ENCODE results near the gene TP53BP1.
A peak's percentile ranks its signal among the peaks of the same experiment; 100 is the strongest.
"Not testable (repeated sequence)": the region's sequence is repeated elsewhere in the genome, so short reads cannot be mapped to it uniquely, and the experiment has no call there.

Gene TP53BP1, protein sequence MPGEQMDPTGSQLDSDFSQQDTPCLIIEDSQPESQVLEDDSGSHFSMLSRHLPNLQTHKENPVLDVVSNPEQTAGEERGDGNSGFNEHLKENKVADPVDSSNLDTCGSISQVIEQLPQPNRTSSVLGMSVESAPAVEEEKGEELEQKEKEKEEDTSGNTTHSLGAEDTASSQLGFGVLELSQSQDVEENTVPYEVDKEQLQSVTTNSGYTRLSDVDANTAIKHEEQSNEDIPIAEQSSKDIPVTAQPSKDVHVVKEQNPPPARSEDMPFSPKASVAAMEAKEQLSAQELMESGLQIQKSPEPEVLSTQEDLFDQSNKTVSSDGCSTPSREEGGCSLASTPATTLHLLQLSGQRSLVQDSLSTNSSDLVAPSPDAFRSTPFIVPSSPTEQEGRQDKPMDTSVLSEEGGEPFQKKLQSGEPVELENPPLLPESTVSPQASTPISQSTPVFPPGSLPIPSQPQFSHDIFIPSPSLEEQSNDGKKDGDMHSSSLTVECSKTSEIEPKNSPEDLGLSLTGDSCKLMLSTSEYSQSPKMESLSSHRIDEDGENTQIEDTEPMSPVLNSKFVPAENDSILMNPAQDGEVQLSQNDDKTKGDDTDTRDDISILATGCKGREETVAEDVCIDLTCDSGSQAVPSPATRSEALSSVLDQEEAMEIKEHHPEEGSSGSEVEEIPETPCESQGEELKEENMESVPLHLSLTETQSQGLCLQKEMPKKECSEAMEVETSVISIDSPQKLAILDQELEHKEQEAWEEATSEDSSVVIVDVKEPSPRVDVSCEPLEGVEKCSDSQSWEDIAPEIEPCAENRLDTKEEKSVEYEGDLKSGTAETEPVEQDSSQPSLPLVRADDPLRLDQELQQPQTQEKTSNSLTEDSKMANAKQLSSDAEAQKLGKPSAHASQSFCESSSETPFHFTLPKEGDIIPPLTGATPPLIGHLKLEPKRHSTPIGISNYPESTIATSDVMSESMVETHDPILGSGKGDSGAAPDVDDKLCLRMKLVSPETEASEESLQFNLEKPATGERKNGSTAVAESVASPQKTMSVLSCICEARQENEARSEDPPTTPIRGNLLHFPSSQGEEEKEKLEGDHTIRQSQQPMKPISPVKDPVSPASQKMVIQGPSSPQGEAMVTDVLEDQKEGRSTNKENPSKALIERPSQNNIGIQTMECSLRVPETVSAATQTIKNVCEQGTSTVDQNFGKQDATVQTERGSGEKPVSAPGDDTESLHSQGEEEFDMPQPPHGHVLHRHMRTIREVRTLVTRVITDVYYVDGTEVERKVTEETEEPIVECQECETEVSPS (N-terminal part only)

GRCh38 chr15:43492673-43493601 is at the start of gene TP53BP1:
TP53BP1 (minus strand) TSS chr15:43493156; CDS start chr15:43493043, 113 bp downstream.
- intact Hi-C loops (cut with micrococcal nuclease) = loop anchor here (1.0 kb wide), 1 partner anchor 17 kb away; no protein-coding TSS in a partner anchor
- peak within 1 kb of the TSS; percentile 93 for H3K4me3 Mint-ChIP-seq

DNA sequence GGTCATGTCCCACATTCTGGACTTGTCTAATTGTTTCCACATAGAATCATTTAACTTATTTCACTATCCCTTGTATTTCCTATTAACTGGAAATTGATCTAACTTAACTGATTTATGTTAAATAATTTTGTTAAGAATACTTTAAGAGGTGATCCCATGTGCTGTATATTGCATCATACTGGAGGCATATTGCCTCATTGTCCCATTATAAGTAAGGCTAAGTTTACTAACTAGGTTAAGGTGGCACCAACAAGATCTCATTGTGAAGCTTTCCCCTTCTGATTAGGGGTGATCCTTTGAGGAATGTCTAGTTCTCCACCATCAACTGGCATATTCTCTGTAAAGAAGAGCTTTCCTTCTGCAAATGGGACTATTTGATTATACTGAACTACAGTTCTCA is 48.8 kb upstream of the TP53BP1 start:
- H3K9me3 Mint-ChIP-seq = no peaks in the 10 kb centered on the region
- H3K27me3 Mint-ChIP-seq = no peaks in the 10 kb centered on the region
- H3K27ac Mint-ChIP-seq = no peak overlapping the region
- no peaks in the 10 kb centered on the region for H3K4me1 Mint-ChIP-seq (ENCODE audit: low read depth)
- intact Hi-C loops (cut with micrococcal nuclease) = no loop called here
- peaks cover 8% of the 10 kb centered on the region for H3K36me3 Mint-ChIP-seq (ENCODE audit: low read depth)
- no peak overlapping the region for H3K4me3 Mint-ChIP-seq

More at GRCh38 chr15:43492673-43493601, at the start of gene TP53BP1:
- Mint-ChIP-seq H3K9me3 (no peaks in the 10 kb centered on the region), H3K36me3 (ENCODE audit: low read depth) (peaks cover 22% of the 10 kb centered on the region), H3K27ac (peak within 1 kb of the TSS; percentile 86), H3K27me3 (no peaks in the 10 kb centered on the region), H3K4me1 (ENCODE audit: low read depth) (peaks cover 9% of the 10 kb centered on the region)

- H3K27ac Mint-ChIP-seq = no peak overlapping the region
- peaks cover 26% of the 10 kb centered on the region for H3K36me3 Mint-ChIP-seq (ENCODE audit: low read depth)
- H3K9me3 Mint-ChIP-seq = no peaks in the 10 kb centered on the region
- intact Hi-C loops (cut with micrococcal nuclease) = no loop called here
- no peaks in the 10 kb centered on the region for H3K27me3 Mint-ChIP-seq
- no peak overlapping the region for H3K4me3 Mint-ChIP-seq
- no peaks in the 10 kb centered on the region for H3K4me1 Mint-ChIP-seq (ENCODE audit: low read depth)
These were observed 45.1 kb upstream of the TP53BP1 start for GRCh38 chr15:43538091-43538490.

DNA sequence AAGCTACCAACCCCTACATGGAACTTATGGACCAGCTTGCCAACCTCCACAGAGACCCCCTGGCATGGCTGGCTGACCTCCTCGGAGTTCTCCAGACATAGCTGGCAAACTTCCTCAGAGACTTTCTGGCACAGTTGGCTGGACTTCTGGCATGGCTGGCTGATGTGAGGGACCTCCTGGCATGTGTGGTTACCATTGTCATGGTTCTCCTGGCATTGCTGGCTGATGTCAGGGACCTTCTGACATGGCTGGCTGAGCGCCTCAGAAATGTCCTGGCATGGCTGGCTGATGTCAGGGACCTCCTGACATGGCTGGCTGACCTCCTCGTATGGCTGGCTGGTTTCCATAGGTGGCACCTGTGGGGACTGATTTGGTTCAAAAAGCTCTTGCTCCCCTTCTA is 41.9 kb upstream of the TP53BP1 start:
- H3K4me3 Mint-ChIP-seq = no peak overlapping the region
- no peaks in the 10 kb centered on the region for H3K27me3 Mint-ChIP-seq
- no peaks in the 10 kb centered on the region for H3K4me1 Mint-ChIP-seq (ENCODE audit: low read depth)
- intact Hi-C loops (cut with micrococcal nuclease) = no loop called here
- no peak overlapping the region for H3K27ac Mint-ChIP-seq
- no peaks in the 10 kb centered on the region for H3K9me3 Mint-ChIP-seq
- H3K36me3 Mint-ChIP-seq (ENCODE audit: low read depth) = peaks cover 26% of the 10 kb centered on the region

- H3K27ac Mint-ChIP-seq; intact Hi-C loops (cut with micrococcal nuclease); H3K4me1 Mint-ChIP-seq (ENCODE audit: low read depth); H3K27me3 Mint-ChIP-seq; H3K4me3 Mint-ChIP-seq; H3K9me3 Mint-ChIP-seq: not testable (repeated sequence)
- peaks cover 25% of the 10 kb centered on the region for H3K36me3 Mint-ChIP-seq (ENCODE audit: low read depth)
These were observed 39.9 kb upstream of the TP53BP1 start for GRCh38 chr15:43532826-43533225.

- no peak overlapping the region for H3K27ac Mint-ChIP-seq
- no peaks in the 10 kb centered on the region for H3K9me3 Mint-ChIP-seq
- no peaks in the 10 kb centered on the region for H3K4me1 Mint-ChIP-seq (ENCODE audit: low read depth)
- intact Hi-C loops (cut with micrococcal nuclease) = no loop called here
- H3K36me3 Mint-ChIP-seq (ENCODE audit: low read depth) = peaks cover 19% of the 10 kb centered on the region
- H3K4me3 Mint-ChIP-seq = no peak overlapping the region
- peaks cover 1% of the 10 kb centered on the region for H3K27me3 Mint-ChIP-seq
These were observed 38.2 kb upstream of the TP53BP1 start for GRCh38 chr15:43531018-43531670.

GRCh38 chr15:43529587-43530345 is 36.8 kb upstream of the TP53BP1 start:
- Mint-ChIP-seq H3K27ac (no peak overlapping the region), H3K27me3 (peaks cover 1% of the 10 kb centered on the region), H3K4me3 (no peak overlapping the region), H3K9me3 (no peaks in the 10 kb centered on the region), H3K36me3 (ENCODE audit: low read depth) (peaks cover 12% of the 10 kb centered on the region), H3K4me1 (ENCODE audit: low read depth) (no peaks in the 10 kb centered on the region)
- intact Hi-C loops (cut with micrococcal nuclease) = no loop called here

- H3K27ac Mint-ChIP-seq = no peak overlapping the region
- no peaks in the 10 kb centered on the region for H3K9me3 Mint-ChIP-seq
These were observed 36.2 kb upstream of the TP53BP1 start for GRCh38 chr15:43529141-43529540.

DNA sequence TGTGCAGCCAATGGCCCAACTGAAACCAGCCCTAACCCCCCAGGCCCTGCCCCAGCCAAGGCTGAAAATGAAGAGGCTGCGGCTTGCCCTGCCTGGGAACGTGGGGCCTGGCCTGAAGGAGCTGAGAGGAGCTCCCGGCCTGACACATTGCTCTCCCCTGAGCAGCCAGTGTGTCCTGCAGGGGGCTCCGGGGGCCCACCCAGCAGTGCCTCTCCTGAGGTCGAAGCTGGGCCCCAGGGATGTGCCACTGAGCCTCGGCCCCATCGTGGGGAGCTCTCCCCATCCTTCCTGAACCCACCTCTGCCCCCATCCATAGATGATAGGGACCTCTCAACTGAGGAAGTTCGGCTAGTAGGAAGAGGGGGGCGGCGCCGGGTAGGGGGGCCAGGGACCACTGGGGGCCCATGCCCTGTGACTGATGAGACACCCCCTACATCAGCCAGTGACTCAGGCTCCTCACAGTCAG is 35.6 kb upstream of the TP53BP1 start:
- H3K36me3 Mint-ChIP-seq (ENCODE audit: low read depth) = peaks cover under 1% of the 10 kb centered on the region
- intact Hi-C loops (cut with micrococcal nuclease) = no loop called here
- H3K27ac Mint-ChIP-seq = no peak overlapping the region
- H3K27me3 Mint-ChIP-seq = peaks cover 1% of the 10 kb centered on the region
- no peaks in the 10 kb centered on the region for H3K4me1 Mint-ChIP-seq (ENCODE audit: low read depth)
- no peaks in the 10 kb centered on the region for H3K9me3 Mint-ChIP-seq
- no peak overlapping the region for H3K4me3 Mint-ChIP-seq

More at GRCh38 chr15:43529141-43529540, 36.2 kb upstream of the TP53BP1 start:
- intact Hi-C loops (cut with micrococcal nuclease) = no loop called here
- Mint-ChIP-seq H3K27me3 (peaks cover 1% of the 10 kb centered on the region), H3K36me3 (ENCODE audit: low read depth) (peaks cover 6% of the 10 kb centered on the region), H3K4me3 (no peak overlapping the region), H3K4me1 (ENCODE audit: low read depth) (no peaks in the 10 kb centered on the region)

DNA sequence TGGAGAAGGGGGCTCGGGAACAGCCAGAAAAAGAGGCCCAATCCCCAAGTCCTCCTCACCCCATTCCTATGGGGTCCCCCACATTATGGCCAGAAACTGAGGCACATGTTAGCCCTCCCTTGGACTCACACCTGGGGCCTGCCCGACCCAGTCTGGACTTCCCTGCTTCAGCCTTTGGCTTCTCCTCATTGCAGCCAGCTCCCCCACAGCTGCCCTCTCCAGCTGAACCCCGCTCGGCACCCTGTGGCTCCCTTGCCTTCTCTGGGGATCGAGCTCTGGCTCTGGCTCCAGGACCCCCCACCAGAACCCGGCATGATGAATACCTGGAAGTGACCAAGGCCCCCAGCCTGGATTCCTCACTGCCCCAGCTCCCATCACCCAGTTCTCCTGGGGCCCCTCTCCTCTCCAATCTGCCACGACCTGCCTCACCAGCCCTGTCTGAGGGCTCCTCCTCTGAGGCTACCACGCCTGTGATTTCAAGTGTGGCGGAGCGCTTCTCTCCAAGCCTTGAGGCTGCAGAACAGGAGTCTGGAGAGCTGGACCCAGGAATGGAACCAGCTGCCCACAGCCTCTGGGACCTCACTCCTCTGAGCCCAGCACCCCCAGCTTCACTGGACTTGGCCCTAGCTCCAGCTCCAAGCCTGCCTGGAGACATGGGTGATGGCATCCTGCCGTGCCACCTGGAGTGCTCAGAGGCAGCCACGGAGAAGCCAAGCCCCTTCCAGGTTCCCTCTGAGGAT is 35.0 kb upstream of the TP53BP1 start:
- H3K27me3 Mint-ChIP-seq = peaks cover 1% of the 10 kb centered on the region
- no peak overlapping the region for H3K4me3 Mint-ChIP-seq
- H3K27ac Mint-ChIP-seq = no peak overlapping the region
- no peaks in the 10 kb centered on the region for H3K4me1 Mint-ChIP-seq (ENCODE audit: low read depth)
- H3K36me3 Mint-ChIP-seq (ENCODE audit: low read depth) = no peaks in the 10 kb centered on the region
- no peaks in the 10 kb centered on the region for H3K9me3 Mint-ChIP-seq
- intact Hi-C loops (cut with micrococcal nuclease) = no loop called here

GRCh38 chr15:43527016-43527801 is 34.3 kb upstream of the TP53BP1 start:
- intact Hi-C loops (cut with micrococcal nuclease) = no loop called here
- Mint-ChIP-seq H3K4me3 (no peak overlapping the region), H3K4me1 (ENCODE audit: low read depth) (no peaks in the 10 kb centered on the region), H3K9me3 (no peaks in the 10 kb centered on the region), H3K27me3 (peaks cover 1% of the 10 kb centered on the region), H3K27ac (no peak overlapping the region), H3K36me3 (ENCODE audit: low read depth) (no peaks in the 10 kb centered on the region)

Measured in dendritic cell treated with granulocyte-macrophage colony-stimulating factor and Interleukin-4, amounts not matched to agents 40 ng/mL and 50 ng/mL, for 4 days (primary cell).